Amygdala (tissue), 56 donors: ENCODE results near the gene ZNF561.
"Not testable (repeated sequence)": the region's sequence is repeated elsewhere in the genome, so short reads cannot be mapped to it uniquely, and the experiment has no call there.

Experiments used
- DNase-seq, 56 donors: peaks; one replicate each; lab custom pipeline; 2025; lab: John Stamatoyannopoulos, UW

ZNF561 gene

DNA sequence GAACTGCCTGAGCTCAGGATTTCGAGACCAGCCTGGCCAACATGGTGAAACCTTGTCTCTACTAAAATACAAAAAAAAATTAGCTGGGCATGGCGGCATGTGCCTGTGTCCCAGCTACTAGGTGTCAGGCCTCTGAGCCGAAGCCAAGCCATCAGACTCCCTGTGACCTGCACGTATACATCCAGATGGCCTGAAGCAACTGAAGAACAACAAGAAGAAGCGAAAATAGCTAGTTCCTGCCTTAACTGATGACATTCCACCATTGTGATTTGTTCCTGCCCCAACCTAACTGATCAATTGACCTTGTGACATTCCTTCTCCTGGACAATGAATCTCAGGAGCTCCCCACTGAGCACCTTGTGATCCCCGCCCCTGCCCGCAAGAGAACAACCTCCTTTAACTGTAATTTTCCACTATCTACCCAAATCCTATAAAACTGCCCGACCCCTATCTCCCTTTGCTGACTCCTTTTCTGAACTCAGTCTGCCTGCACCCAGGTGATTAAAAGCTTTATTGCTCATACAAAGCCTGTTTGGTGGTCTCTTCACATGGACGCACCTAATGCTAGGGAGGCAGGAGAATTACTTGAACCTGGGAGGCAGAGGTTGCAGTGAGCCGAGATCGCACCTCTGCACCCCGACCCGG is 38.8 kb downstream of the ZNF561 start:
- DNase-seq: not testable (repeated sequence)

DNA sequence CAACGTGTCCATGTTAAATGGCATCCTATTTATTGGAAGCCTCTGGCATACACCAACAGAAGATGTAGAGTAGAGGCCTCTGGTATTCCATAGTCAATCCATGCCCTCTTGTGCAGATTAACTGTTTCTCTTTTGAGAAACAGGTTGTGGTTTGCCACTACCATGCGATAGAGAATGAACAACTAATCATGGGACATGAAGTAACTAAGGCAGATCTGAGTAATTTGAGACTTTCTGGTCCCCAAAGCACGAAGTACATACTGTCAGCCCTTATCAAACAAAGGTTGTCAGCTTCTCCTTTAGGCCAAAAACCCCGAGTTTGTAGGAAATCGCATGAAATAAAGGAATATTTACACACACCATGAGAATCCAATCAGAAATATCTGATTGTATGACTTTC is 40.3 kb downstream of the ZNF561 start:
- no peak for DNase-seq

DNA sequence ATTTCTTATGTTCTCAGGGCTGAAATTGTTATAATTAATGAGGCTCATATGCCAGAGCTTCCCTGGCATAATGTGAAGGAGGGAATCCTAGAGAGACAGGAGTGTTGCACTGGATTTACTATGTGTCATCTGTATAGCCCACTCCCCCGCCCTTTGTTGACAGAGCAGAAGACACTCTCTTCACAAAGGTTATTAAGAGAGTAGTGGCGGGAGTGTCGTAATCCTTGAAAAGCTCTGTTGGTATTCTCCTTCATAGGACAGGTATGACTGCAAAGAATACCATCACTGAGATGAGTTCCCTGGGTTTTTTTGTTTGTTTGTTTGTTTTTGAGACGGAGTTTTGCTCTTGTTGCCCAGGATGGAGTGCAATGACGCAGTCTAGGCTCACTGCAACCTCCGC is 50.8 kb downstream of the ZNF561 start:
- no peak for DNase-seq

DNA sequence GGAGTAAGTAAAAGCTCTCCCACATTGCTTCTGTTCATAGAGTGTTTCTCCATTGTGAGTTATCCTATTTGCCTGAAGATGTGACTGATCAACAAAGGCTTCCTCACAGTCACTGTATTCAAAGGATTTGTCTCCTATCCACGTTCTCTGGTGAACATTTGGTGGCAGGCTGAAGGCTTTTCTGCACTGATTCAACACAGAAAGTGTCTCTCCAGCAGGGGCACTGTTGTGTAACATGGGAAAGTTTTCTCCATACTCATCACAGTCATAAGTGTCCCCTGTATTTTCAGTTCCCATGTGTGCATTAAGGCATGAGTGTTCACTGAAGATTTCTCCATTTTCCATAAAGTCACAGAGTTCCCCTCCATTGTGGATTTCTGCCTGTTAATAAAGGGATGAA is 54.3 kb downstream of the ZNF561 start:
- no peak for DNase-seq

DNA sequence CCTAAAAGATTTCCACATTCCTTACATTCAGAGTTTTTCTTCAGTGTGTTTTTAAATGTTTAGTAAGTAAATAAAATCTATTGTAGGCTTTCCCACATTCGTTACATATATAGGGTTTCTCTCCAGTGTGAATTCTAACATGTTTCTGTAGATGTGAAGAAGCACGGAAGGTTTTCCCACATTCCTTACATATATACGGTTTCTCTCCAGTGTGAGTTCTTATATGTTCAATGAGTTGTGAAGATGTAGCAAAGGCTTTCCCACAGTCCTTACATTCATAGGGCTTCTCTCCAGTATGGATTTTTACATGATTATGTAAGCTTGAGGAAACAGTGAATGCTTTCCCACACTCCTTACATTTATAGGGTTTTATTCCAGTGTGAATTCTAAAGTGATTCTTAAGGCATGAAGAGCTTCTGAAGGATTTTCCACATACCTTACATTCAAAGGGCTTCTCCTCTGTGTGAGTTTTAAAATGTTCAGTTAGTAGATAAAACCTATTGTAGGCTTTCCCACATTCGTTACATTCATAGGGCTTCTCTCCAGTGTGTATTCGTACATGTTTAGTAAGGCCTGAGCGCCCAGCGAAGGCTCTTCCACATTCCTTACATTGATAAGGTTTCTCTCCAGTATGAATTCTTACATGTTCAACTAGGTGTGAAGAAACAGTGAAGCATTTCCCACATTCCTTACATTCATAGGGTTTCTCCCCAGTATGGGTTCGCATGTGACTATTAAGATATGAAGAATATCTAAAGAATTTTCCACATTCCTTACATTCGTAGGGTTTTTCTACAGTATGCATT is 54.9 kb downstream of the ZNF561 start:
- no peak for DNase-seq
